ENCODE measurements around the gene TEX52. TPM values are rescaled to one million over a fixed set of nuclear protein-coding genes. Genes with fewer than 3 reads are reported as not detected.

The TEX52 gene
- total and polyA plus RNA-seq, 9 donors = not detected

- no peak for DNase-seq
- no peak overlapping the region for H3K27ac ChIP-seq
- peaks cover 4% of the 10 kb centered on the region for H3K4me1 ChIP-seq (ENCODE audit: insufficient read depth)
- no peaks in the 10 kb centered on the region for H3K36me3 ChIP-seq
- no peak overlapping the region for H3K4me3 ChIP-seq
- WGBS, 3 donors = 73 to 89% (median 84%) methylated on average over 3 of the region's 3 CpGs
- no peak for TF ChIP-seq EP300 (IDR thresholded peaks at IDR 0.05)
- no peak for TF ChIP-seq CTCF (IDR thresholded peaks at IDR 0.05)
- TF ChIP-seq POLR2A (IDR thresholded peaks at IDR 0.05) = no peak
- intact Hi-C loops (cut with DNase I) = loop anchor here (5.0 to 10.0 kb wide), 4 partner anchors 86 to 179 kb away; no protein-coding TSS in a partner anchor
- H3K27me3 ChIP-seq = no peaks in the 10 kb centered on the region
- no peaks in the 10 kb centered on the region for H3K9me3 ChIP-seq
Observed at GRCh38 chr12:2856051-2856450, 788 bp downstream of the TEX52 start.

GRCh38 chr12:2855546-2855945 lies 1.3 kb downstream of the TEX52 start:
- TF ChIP-seq EP300 (IDR thresholded peaks at IDR 0.05) (no peak), POLR2A (IDR thresholded peaks at IDR 0.05) (no peak), CTCF (IDR thresholded peaks at IDR 0.05) (no peak)
- Histone ChIP-seq H3K9me3 (no peaks in the 10 kb centered on the region), H3K4me3 (no peak overlapping the region), H3K27ac (no peak overlapping the region), H3K36me3 (no peaks in the 10 kb centered on the region), H3K27me3 (no peaks in the 10 kb centered on the region), H3K4me1 (ENCODE audit: insufficient read depth) (peaks cover 4% of the 10 kb centered on the region)
- whole genome bisulfite sequencing, 3 donors = 80 to 89% (median 89%) methylated on average over 7 of the region's 7 CpGs
- no peak for DNase-seq
- intact Hi-C loops (cut with DNase I) = loop anchor here (5.0 to 10.0 kb wide), 4 partner anchors 87 to 179 kb away; no protein-coding TSS in a partner anchor

GRCh38 chr12:2854669-2855453 lies 2.0 kb downstream of the TEX52 start:
- no peaks in the 10 kb centered on the region for H3K27me3 ChIP-seq
- H3K4me3 ChIP-seq = no peak overlapping the region
- H3K9me3 ChIP-seq = no peaks in the 10 kb centered on the region
- H3K4me1 ChIP-seq (ENCODE audit: insufficient read depth) = peaks cover 4% of the 10 kb centered on the region
- H3K27ac ChIP-seq = no peak overlapping the region
- H3K36me3 ChIP-seq = no peaks in the 10 kb centered on the region
- intact Hi-C loops (cut with DNase I) = loop anchor here (5.0 to 10.0 kb wide), 4 partner anchors 87 to 180 kb away; no protein-coding TSS in a partner anchor
- TF ChIP-seq POLR2A (IDR thresholded peaks at IDR 0.05) (no peak), CTCF (IDR thresholded peaks at IDR 0.05) (no peak), EP300 (IDR thresholded peaks at IDR 0.05) (no peak)
- DNase-seq = no peak
- WGBS, 3 donors = 84 to 89% (median 89%) methylated on average over 25 of the region's 25 CpGs

GRCh38 chr12:2853626-2854025 lies 3.2 kb downstream of the TEX52 start:
- Histone ChIP-seq H3K9me3 (no peaks in the 10 kb centered on the region), H3K27ac (no peak overlapping the region), H3K4me3 (no peak overlapping the region), H3K4me1 (ENCODE audit: insufficient read depth) (peaks cover 11% of the 10 kb centered on the region), H3K36me3 (no peaks in the 10 kb centered on the region), H3K27me3 (no peaks in the 10 kb centered on the region)
- DNase-seq = peak; percentile 88 to 94 (median 91)
- intact Hi-C loops (cut with DNase I) = loop anchor here in 3 of 4 donors (10.0 kb wide), 2 partner anchors 91 to 181 kb away; no protein-coding TSS in a partner anchor
- no peak for TF ChIP-seq POLR2A (IDR thresholded peaks at IDR 0.05)
- TF ChIP-seq CTCF (IDR thresholded peaks at IDR 0.05) = peak; percentile 66 to 72 (median 69)
- TF ChIP-seq EP300 (IDR thresholded peaks at IDR 0.05) = no peak
- WGBS, 3 donors = 13 to 15% (median 14%) methylated on average over 11 of the region's 11 CpGs

Measured in ovary (tissue), 9 donors.